GM18498 (cell line): ENCODE data around the gene ANG.

Experiments used
- ATAC-seq: cut with Tn5 transposase; IDR thresholded peaks from one replicate; pipeline ENCODE4 v1.9.1; 2021; ENCODE audit warnings: mild to moderate bottlenecking, moderate library complexity; ENCODE audit not compliant: unreplicated experiment

The ANG gene

GRCh38 chr14:20675669-20676068, 12.9 kb upstream of the ANG start:
- no peak for ATAC-seq

GRCh38 chr14:20676072-20676471, 12.5 kb upstream of the ANG start:
- ATAC-seq = no peak

- ATAC-seq = no peak
Measured at GRCh38 chr14:20679907-20680306, 8.7 kb upstream of the ANG start.

GRCh38 chr14:20680363-20680762, 8.2 kb upstream of the ANG start:
- ATAC-seq = no peak

GRCh38 chr14:20680843-20681347, 7.7 kb upstream of the ANG start:
- peak; percentile 28 for ATAC-seq

GRCh38 chr14:20681348-20682126, 7.0 kb upstream of the ANG start:
- peak; percentile 22 for ATAC-seq

GRCh38 chr14:20682127-20682434, 6.5 kb upstream of the ANG start:
- no peak for ATAC-seq

- ATAC-seq = peak; percentile 46
Measured at GRCh38 chr14:20682435-20683124, 6.0 kb upstream of the ANG start.

GRCh38 chr14:20683125-20683890, 5.3 kb upstream of the ANG start:
- ATAC-seq = peak; percentile 28

- peak; percentile 32 for ATAC-seq
Measured at GRCh38 chr14:20683891-20684661, 4.5 kb upstream of the ANG start, which contains the start of gene RNASE4. Gene RNASE4 (plus strand): TSS chr14:20684560. CDS start chr14:20699372, 14,812 bp downstream.

GRCh38 chr14:20684662-20685456, 3.7 kb upstream of the ANG start:
- ATAC-seq = no peak

- no peak for ATAC-seq
Measured at GRCh38 chr14:20686386-20687143, 2.0 kb upstream of the ANG start.

- ATAC-seq = no peak
Measured at GRCh38 chr14:20687362-20688166, 1.0 kb upstream of the ANG start.

GRCh38 chr14:20690848-20691640, 2.5 kb downstream of the ANG start:
- ATAC-seq = peak; percentile 75

- ATAC-seq = no peak
Measured at GRCh38 chr14:20692116-20692751, 3.7 kb downstream of the ANG start.

- ATAC-seq = no peak
Measured at GRCh38 chr14:20696764-20697163, 8.2 kb downstream of the ANG start.
